Fibroblast of pulmonary artery (primary cell): Measurements from ENCODE around the gene LMF1.

Source experiments
- DNase-seq: peaks from one replicate; pipeline ENCODE4 v3.0.0-alpha.2; 2010; ENCODE audit warnings: low read depth
- H3K4me3 ChIP-seq: replicated peaks from 2 replicates; pipeline ENCODE4 v1.5.1; 2011; ENCODE audit warnings: low read depth, mild to moderate bottlenecking, control low read depth, low read length, moderate library complexity
- CTCF ChIP-seq: IDR thresholded peaks from 2 replicates; pipeline ENCODE4 v1.5.1; 2011; ENCODE audit warnings: mild to moderate bottlenecking, control low read depth, low read length, inconsistent platforms; ENCODE audit errors: missing control alignments

LMF1 gene

GRCh38 chr16:830107-830870 lies 140.5 kb downstream of the LMF1 start:
- no peak for DNase-seq
- no peak overlapping the region for H3K4me3 ChIP-seq
- no peak for TF ChIP-seq CTCF

GRCh38 chr16:828891-829290 lies 141.9 kb downstream of the LMF1 start:
- H3K4me3 ChIP-seq: no peak overlapping the region
- DNase-seq: no peak
- no peak for TF ChIP-seq CTCF

- no peak for TF ChIP-seq CTCF
- no peak overlapping the region for H3K4me3 ChIP-seq
- no peak for DNase-seq
Observed at GRCh38 chr16:827513-827912, 143.3 kb downstream of the LMF1 start.

GRCh38 chr16:825341-826061 lies 145.3 kb downstream of the LMF1 start:
- TF ChIP-seq CTCF: no peak
- no peak overlapping the region for H3K4me3 ChIP-seq
- no peak for DNase-seq

GRCh38 chr16:824601-825000 lies 146.2 kb downstream of the LMF1 start:
- H3K4me3 ChIP-seq: no peak overlapping the region
- no peak for TF ChIP-seq CTCF
- DNase-seq: no peak

GRCh38 chr16:824194-824593 lies 146.6 kb downstream of the LMF1 start:
- TF ChIP-seq CTCF: no peak
- no peak for DNase-seq

More at GRCh38 chr16:824194-824593, 146.6 kb downstream of the LMF1 start:
- no peak overlapping the region for H3K4me3 ChIP-seq
